ENCODE data around the gene MEA1. TPM values are rescaled to one million over a fixed set of nuclear protein-coding genes. Genes with fewer than 3 reads are reported as not detected.

Gene MEA1
- total RNA-seq, 2 experiments from 2014 or later, result 61.2 to 70.1 TPM

- Mint-ChIP-seq H3K27ac (no peak overlapping the region), H3K27me3 (no peaks in the 10 kb centered on the region), H3K4me3 (no peak overlapping the region), H3K36me3 (peaks cover 26% of the 10 kb centered on the region), H3K9me3 (no peaks in the 10 kb centered on the region), H3K4me1 (peaks cover 39% of the 10 kb centered on the region)
- POLR2A ChIA-PET, result interaction anchor here (1.0 kb wide), 1 partner anchor 11 kb away, joined by 3 read pairs; the partner anchor contains the start of gene PEX6
- ATAC-seq (ENCODE audit: low read depth) (no peak), DNase-seq (no peak)
These were observed 23.8 kb downstream of the MEA1 start for GRCh38 chr6:42989923-42990322.

- no peak overlapping the region for H3K27ac Mint-ChIP-seq
- POLR2A ChIA-PET, result interaction anchor here (0.6 to 2.3 kb wide), 5 partner anchors 10 to 65 kb away, joined by 3 to 16 read pairs (median 5); partner anchors contain the start of genes CNPY3, CUL7, PEX6 and RRP36
- peaks cover 25% of the 10 kb centered on the region for H3K36me3 Mint-ChIP-seq
- no peak overlapping the region for H3K4me3 Mint-ChIP-seq
- ATAC-seq (ENCODE audit: low read depth), result no peak
- H3K9me3 Mint-ChIP-seq, result no peaks in the 10 kb centered on the region
- DNase-seq, result no peak
- H3K4me1 Mint-ChIP-seq, result peaks cover 43% of the 10 kb centered on the region
- no peaks in the 10 kb centered on the region for H3K27me3 Mint-ChIP-seq
These were observed 25.2 kb downstream of the MEA1 start for GRCh38 chr6:42988486-42989020.

GRCh38 chr6:42987533-42988451 lies 26.0 kb downstream of the MEA1 start:
- no peaks in the 10 kb centered on the region for H3K27me3 Mint-ChIP-seq
- POLR2A ChIA-PET, result interaction anchor here (0.6 to 2.3 kb wide), 5 partner anchors 9 to 66 kb away, joined by 3 to 16 read pairs (median 5); partner anchors contain the start of genes CNPY3, CUL7, PEX6 and RRP36
- no peak overlapping the region for H3K4me3 Mint-ChIP-seq
- no peak for DNase-seq
- no peak for ATAC-seq (ENCODE audit: low read depth)
- H3K36me3 Mint-ChIP-seq, result peaks cover 22% of the 10 kb centered on the region
- no peaks in the 10 kb centered on the region for H3K9me3 Mint-ChIP-seq
- H3K27ac Mint-ChIP-seq, result no peak overlapping the region
- peaks cover 42% of the 10 kb centered on the region for H3K4me1 Mint-ChIP-seq

GRCh38 chr6:42984924-42985475 lies 28.7 kb downstream of the MEA1 start:
- H3K4me1 Mint-ChIP-seq, result peaks cover 45% of the 10 kb centered on the region
- H3K36me3 Mint-ChIP-seq, result peaks cover 13% of the 10 kb centered on the region
- POLR2A ChIA-PET, result interaction anchor here (0.9 to 3.7 kb wide), 15 partner anchors 15 to 421 kb away, joined by 3 to 44 read pairs (median 5); partner anchors contain the start of genes CNPY3, CUL7, KLC4 and KLHDC3
- no peaks in the 10 kb centered on the region for H3K27me3 Mint-ChIP-seq
- peak overlapping the region; percentile 99 for H3K4me3 Mint-ChIP-seq
- ATAC-seq (ENCODE audit: low read depth), result no peak
- peak overlapping the region; percentile 92 for H3K27ac Mint-ChIP-seq
- H3K9me3 Mint-ChIP-seq, result no peaks in the 10 kb centered on the region
- peak; percentile 43 for DNase-seq

- H3K4me1 Mint-ChIP-seq, result peaks cover 51% of the 10 kb centered on the region
- DNase-seq (peak; percentile 91), ATAC-seq (ENCODE audit: low read depth) (peak; percentile 94)
- no peaks in the 10 kb centered on the region for H3K9me3 Mint-ChIP-seq
- H3K27me3 Mint-ChIP-seq, result no peaks in the 10 kb centered on the region
- peak within 1 kb of the TSS; percentile 99 for H3K4me3 Mint-ChIP-seq
- POLR2A ChIA-PET, result interaction anchor here (0.7 to 3.7 kb wide), 32 partner anchors 9 to 1803 kb away, joined by 3 to 44 read pairs (median 4); partner anchors contain the start of genes CNPY3, CRIP3, CUL7 and KLC4
- H3K36me3 Mint-ChIP-seq, result peaks cover 9% of the 10 kb centered on the region
- peak within 1 kb of the TSS; percentile 92 for H3K27ac Mint-ChIP-seq
These were observed 29.5 kb downstream of the MEA1 start, which contains the start of gene PPP2R5D for GRCh38 chr6:42984001-42984923. Gene PPP2R5D, plus strand, starts transcription at chr6:42984570. Its CDS starts 108 bp downstream, at chr6:42984678.

- POLR2A ChIA-PET, result no interaction called here
- no peak overlapping the region for H3K4me3 Mint-ChIP-seq
- no peaks in the 10 kb centered on the region for H3K27me3 Mint-ChIP-seq
- H3K27ac Mint-ChIP-seq, result peak overlapping the region; percentile 31
- no peaks in the 10 kb centered on the region for H3K9me3 Mint-ChIP-seq
- H3K4me1 Mint-ChIP-seq, result peaks cover 47% of the 10 kb centered on the region
- no peak for DNase-seq
- no peak for ATAC-seq (ENCODE audit: low read depth)
- H3K36me3 Mint-ChIP-seq, result peaks cover 7% of the 10 kb centered on the region
These were observed 31.9 kb downstream of the MEA1 start for GRCh38 chr6:42981836-42982235.

- peaks cover 11% of the 10 kb centered on the region for H3K36me3 Mint-ChIP-seq
- no peaks in the 10 kb centered on the region for H3K27me3 Mint-ChIP-seq
- peak overlapping the region; percentile 98 for H3K27ac Mint-ChIP-seq
- H3K4me3 Mint-ChIP-seq, result peak overlapping the region; percentile 89
- no peaks in the 10 kb centered on the region for H3K9me3 Mint-ChIP-seq
- POLR2A ChIA-PET, result interaction anchor here (0.6 to 3.4 kb wide), 28 partner anchors 8 to 234 kb away, joined by 3 to 66 read pairs (median 6); partner anchors contain the start of genes BICRAL, CNPY3, CUL7 and CUL9
- peaks cover 35% of the 10 kb centered on the region for H3K4me1 Mint-ChIP-seq
- DNase-seq (no peak), ATAC-seq (ENCODE audit: low read depth) (peak; percentile 2)
These were observed 34.1 kb downstream of the MEA1 start for GRCh38 chr6:42979523-42980177.

GRCh38 chr6:42978839-42979522 lies 34.8 kb downstream of the MEA1 start, which contains the start of gene PEX6:
Gene PEX6, minus strand, starts transcription at chr6:42979181. Its CDS starts 31 bp downstream, at chr6:42979150.
- POLR2A ChIA-PET, result interaction anchor here (0.6 to 3.4 kb wide), 30 partner anchors 9 to 233 kb away, joined by 3 to 66 read pairs (median 5); partner anchors contain the start of genes BICRAL, CNPY3, CUL7 and CUL9
- ATAC-seq (ENCODE audit: low read depth) (peak; percentile 94), DNase-seq (peak; percentile 93)
- Mint-ChIP-seq H3K4me1 (peaks cover 34% of the 10 kb centered on the region), H3K36me3 (peaks cover 12% of the 10 kb centered on the region), H3K27ac (peak within 1 kb of the TSS; percentile 98), H3K27me3 (no peaks in the 10 kb centered on the region), H3K9me3 (no peaks in the 10 kb centered on the region), H3K4me3 (peak within 1 kb of the TSS; percentile 89)

- DNase-seq (no peak), ATAC-seq (ENCODE audit: low read depth) (no peak)
- H3K27ac Mint-ChIP-seq, result peak overlapping the region; percentile 87
- POLR2A ChIA-PET, result interaction anchor here (0.8 to 3.4 kb wide), 23 partner anchors 8 to 232 kb away, joined by 3 to 66 read pairs (median 6); partner anchors contain the start of genes BICRAL, CNPY3, CUL9 and KLC4
- H3K9me3 Mint-ChIP-seq, result no peaks in the 10 kb centered on the region
- H3K4me3 Mint-ChIP-seq, result peak overlapping the region; percentile 89
- H3K27me3 Mint-ChIP-seq, result no peaks in the 10 kb centered on the region
- peaks cover 17% of the 10 kb centered on the region for H3K36me3 Mint-ChIP-seq
- H3K4me1 Mint-ChIP-seq, result peaks cover 30% of the 10 kb centered on the region
These were observed 35.3 kb downstream of the MEA1 start for GRCh38 chr6:42978487-42978838.

- no peaks in the 10 kb centered on the region for H3K9me3 Mint-ChIP-seq
- POLR2A ChIA-PET, result interaction anchor here (0.6 to 0.9 kb wide), 3 partner anchors 8 to 51 kb away, joined by 3 to 4 read pairs (median 3); partner anchors contain the start of gene PPP2R5D
- H3K36me3 Mint-ChIP-seq, result peaks cover 17% of the 10 kb centered on the region
- H3K27ac Mint-ChIP-seq, result no peak overlapping the region
- H3K4me1 Mint-ChIP-seq, result peaks cover 27% of the 10 kb centered on the region
- no peak for ATAC-seq (ENCODE audit: low read depth)
- H3K27me3 Mint-ChIP-seq, result no peaks in the 10 kb centered on the region
- no peak for DNase-seq
- no peak overlapping the region for H3K4me3 Mint-ChIP-seq
These were observed 38.7 kb downstream of the MEA1 start for GRCh38 chr6:42974919-42975505.

- no peak for ATAC-seq (ENCODE audit: low read depth)
- Mint-ChIP-seq H3K9me3 (no peaks in the 10 kb centered on the region), H3K4me3 (no peak overlapping the region), H3K4me1 (peaks cover 17% of the 10 kb centered on the region), H3K36me3 (peaks cover 17% of the 10 kb centered on the region), H3K27me3 (no peaks in the 10 kb centered on the region), H3K27ac (no peak overlapping the region)
- DNase-seq, result no peak
- POLR2A ChIA-PET, result interaction anchor here (0.7 to 1.2 kb wide), 3 partner anchors 10 to 48 kb away, joined by 3 to 4 read pairs (median 4); partner anchors contain the start of genes PPP2R5D and RRP36
These were observed 39.8 kb downstream of the MEA1 start for GRCh38 chr6:42973926-42974325.
